ENCODE measurements around the gene EEF1A1.
"Not testable (repeated sequence)": the region's sequence is repeated elsewhere in the genome, so short reads cannot be mapped to it uniquely, and the experiment has no call there.

EEF1A1 gene

GRCh38 chr6:73538116-73538779, 17.4 kb upstream of the EEF1A1 start:
- DNase-seq (ENCODE audit: low read depth in 2 of 2) = no peak

GRCh38 chr6:73537677-73538076, 16.8 kb upstream of the EEF1A1 start:
- no peak for DNase-seq (ENCODE audit: low read depth in 2 of 2)

- DNase-seq (ENCODE audit: low read depth in 2 of 2) = no peak
Observed at GRCh38 chr6:73534628-73535027, 13.8 kb upstream of the EEF1A1 start.

GRCh38 chr6:73532293-73532692, 11.5 kb upstream of the EEF1A1 start:
- no peak for DNase-seq (ENCODE audit: low read depth in 2 of 2)

- no peak for DNase-seq (ENCODE audit: low read depth in 2 of 2)
Observed at GRCh38 chr6:73528897-73529296, 8.1 kb upstream of the EEF1A1 start.

- no peak for DNase-seq (ENCODE audit: low read depth in 2 of 2)
Observed at GRCh38 chr6:73525546-73526330, 4.9 kb upstream of the EEF1A1 start.

- peak; percentile 70 to 71 for DNase-seq (ENCODE audit: low read depth in 2 of 2)
Observed at GRCh38 chr6:73523434-73524123, 2.7 kb upstream of the EEF1A1 start.

GRCh38 chr6:73521351-73521985, 636 bp upstream of the EEF1A1 start:
- DNase-seq (ENCODE audit: low read depth in 2 of 2) = peak in 1 of 2 donors; percentile 76

- peak; percentile 67 to 77 for DNase-seq (ENCODE audit: low read depth in 2 of 2)
Observed at GRCh38 chr6:73519926-73520687, 725 bp downstream of the EEF1A1 start.

GRCh38 chr6:73518982-73519881, 1.6 kb downstream of the EEF1A1 start:
- DNase-seq (ENCODE audit: low read depth in 2 of 2) = not testable (repeated sequence)

- DNase-seq (ENCODE audit: low read depth in 2 of 2) = not testable (repeated sequence)
Observed at GRCh38 chr6:73518100-73518981, 2.5 kb downstream of the EEF1A1 start.

- DNase-seq (ENCODE audit: low read depth in 2 of 2) = no peak
Observed at GRCh38 chr6:73516514-73517489, 4.0 kb downstream of the EEF1A1 start.

GRCh38 chr6:73515204-73515655, 5.6 kb downstream of the EEF1A1 start:
- no peak for DNase-seq (ENCODE audit: low read depth in 2 of 2)

- no peak for DNase-seq (ENCODE audit: low read depth in 2 of 2)
Observed at GRCh38 chr6:73514746-73515110, 6.1 kb downstream of the EEF1A1 start.

- no peak for DNase-seq (ENCODE audit: low read depth in 2 of 2)
Observed at GRCh38 chr6:73513496-73513854, 7.4 kb downstream of the EEF1A1 start.

- DNase-seq (ENCODE audit: low read depth in 2 of 2) = no peak
Observed at GRCh38 chr6:73511796-73512195, 9.0 kb downstream of the EEF1A1 start.

GRCh38 chr6:73509851-73510250, 11.0 kb downstream of the EEF1A1 start:
- no peak for DNase-seq (ENCODE audit: low read depth in 2 of 2)

GRCh38 chr6:73508776-73509175, 12.1 kb downstream of the EEF1A1 start:
- no peak for DNase-seq (ENCODE audit: low read depth in 2 of 2)
